Cardiac muscle cell (in vitro differentiated cells and primary cell): ENCODE data around the gene KLHL3. TPM values are rescaled to one million over a fixed set of nuclear protein-coding genes. Genes with fewer than 3 reads are reported as not detected.

Experiments
- DNase-seq, 2 donors: peaks; one replicate each; pipeline versions ENCODE4 v3.0.0 to v3.0.0-alpha.2; 2010 to 2017; ENCODE audit warnings: low read depth in 1 of 2, low spot score in 1 of 2
- H3K27ac ChIP-seq: fragments of 200-600 bp; sonication (generic); 2 replicates; pipeline ENCODE4 v1.5.1; 2016
- H3K27me3 ChIP-seq: fragments of 200-600 bp; sonication (generic); 2 replicates; pipeline ENCODE4 v1.6.0; 2016; ENCODE audit warnings: control low read depth
- H3K36me3 ChIP-seq: fragments of 200-600 bp; sonication (generic); 2 replicates; pipeline ENCODE4 v1.5.1; 2016; ENCODE audit warnings: control low read depth
- H3K4me1 ChIP-seq: fragments of 200-600 bp; sonication (generic); 2 replicates; pipeline ENCODE4 v1.8.1; 2017; ENCODE audit warnings: low read depth, mild to moderate bottlenecking, mixed run types
- H3K4me3 ChIP-seq: fragments of 200-600 bp; sonication (generic); 2 replicates; pipeline ENCODE4 v1.5.1; 2016; ENCODE audit warnings: mild to moderate bottlenecking
- H3K9me3 ChIP-seq: fragments of 200-600 bp; sonication (generic); 2 replicates; pipeline ENCODE4 v1.5.1; 2017; ENCODE audit warnings: low read depth, mild to moderate bottlenecking, control low read depth
- polyA plus RNA-seq: library from polyadenylated mRNA; unstranded; fragments of >200 nt; fragmentation: Nextera tagmentation; extraction: Ambion mirVana; gene quantifications from 2 replicates; pipeline ENCODE4 v1.2.1, GENCODE V29; 2016
- total RNA-seq: library from RNA; depleted of rRNA; stranded (reverse); fragments of >200 nt; gene quantifications from 2 replicates; pipeline ENCODE4 v1.2.3, GENCODE V29; 2016
- TF ChIP-seq, protein P1 (sequence below): IDR thresholded peaks from 2 replicates; pipeline ENCODE4 v1.5.1; 2012; ENCODE audit warnings: low read depth, mild to moderate bottlenecking, low read length

KLHL3 gene
- total and polyA plus RNA-seq, 2 experiments from 2014 or later: 11.4 to 16.8 TPM

DNA sequence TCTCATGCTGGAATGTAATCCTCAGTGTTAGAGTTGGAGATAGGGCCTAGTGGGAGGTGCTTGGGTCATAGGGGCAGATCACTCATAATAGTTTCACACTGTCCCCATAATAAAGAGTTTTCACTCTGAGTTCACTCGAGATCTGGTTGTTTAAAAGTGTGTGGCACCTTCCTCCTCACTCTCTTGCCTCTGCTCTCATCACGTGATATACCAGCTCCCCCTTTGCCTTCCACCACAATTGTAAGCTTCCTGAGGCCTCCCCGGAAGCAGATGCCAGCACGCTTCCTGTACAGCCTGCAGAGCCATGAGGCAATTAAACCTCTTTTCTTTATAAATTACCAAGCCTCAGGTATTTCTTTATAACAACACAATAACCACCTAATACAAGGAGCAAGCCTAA lies 3.8 kb upstream of the KLHL3 start:
- TF ChIP-seq, protein P1, sequence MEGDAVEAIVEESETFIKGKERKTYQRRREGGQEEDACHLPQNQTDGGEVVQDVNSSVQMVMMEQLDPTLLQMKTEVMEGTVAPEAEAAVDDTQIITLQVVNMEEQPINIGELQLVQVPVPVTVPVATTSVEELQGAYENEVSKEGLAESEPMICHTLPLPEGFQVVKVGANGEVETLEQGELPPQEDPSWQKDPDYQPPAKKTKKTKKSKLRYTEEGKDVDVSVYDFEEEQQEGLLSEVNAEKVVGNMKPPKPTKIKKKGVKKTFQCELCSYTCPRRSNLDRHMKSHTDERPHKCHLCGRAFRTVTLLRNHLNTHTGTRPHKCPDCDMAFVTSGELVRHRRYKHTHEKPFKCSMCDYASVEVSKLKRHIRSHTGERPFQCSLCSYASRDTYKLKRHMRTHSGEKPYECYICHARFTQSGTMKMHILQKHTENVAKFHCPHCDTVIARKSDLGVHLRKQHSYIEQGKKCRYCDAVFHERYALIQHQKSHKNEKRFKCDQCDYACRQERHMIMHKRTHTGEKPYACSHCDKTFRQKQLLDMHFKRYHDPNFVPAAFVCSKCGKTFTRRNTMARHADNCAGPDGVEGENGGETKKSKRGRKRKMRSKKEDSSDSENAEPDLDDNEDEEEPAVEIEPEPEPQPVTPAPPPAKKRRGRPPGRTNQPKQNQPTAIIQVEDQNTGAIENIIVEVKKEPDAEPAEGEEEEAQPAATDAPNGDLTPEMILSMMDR: no peak
- Histone ChIP-seq H3K27ac (no peak overlapping the region), H3K27me3 (no peaks in the 10 kb centered on the region), H3K4me1 (peaks cover 22% of the 10 kb centered on the region), H3K4me3 (no peak overlapping the region), H3K36me3 (no peaks in the 10 kb centered on the region), H3K9me3 (no peaks in the 10 kb centered on the region)
- DNase-seq: no peak

DNA sequence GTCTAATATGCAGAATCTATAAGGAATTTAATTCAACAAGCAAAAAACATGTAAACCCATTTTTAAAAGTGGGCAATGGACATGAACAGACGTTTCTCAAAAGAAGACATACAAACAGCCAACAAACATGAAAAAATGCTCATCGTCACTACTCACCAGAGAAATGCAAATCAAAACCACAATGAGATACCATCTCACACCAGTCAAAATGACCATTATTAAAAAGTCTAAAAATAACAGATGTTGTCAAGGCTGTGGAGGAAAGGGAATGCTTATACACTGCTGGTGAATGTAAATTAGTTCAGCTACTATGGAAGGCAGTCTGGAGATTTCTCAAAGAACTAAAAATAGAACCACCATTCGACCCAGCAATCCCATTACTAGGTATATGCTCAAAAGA lies 3.1 kb upstream of the KLHL3 start:
- H3K27ac ChIP-seq: no peak overlapping the region
- H3K36me3 ChIP-seq: no peaks in the 10 kb centered on the region
- H3K4me1 ChIP-seq: peaks cover 22% of the 10 kb centered on the region
- peak in 1 of 2 donors; percentile 33 for DNase-seq
- H3K27me3 ChIP-seq: no peaks in the 10 kb centered on the region
- TF ChIP-seq, protein P1: no peak
- no peak overlapping the region for H3K4me3 ChIP-seq
- H3K9me3 ChIP-seq: no peaks in the 10 kb centered on the region

DNA sequence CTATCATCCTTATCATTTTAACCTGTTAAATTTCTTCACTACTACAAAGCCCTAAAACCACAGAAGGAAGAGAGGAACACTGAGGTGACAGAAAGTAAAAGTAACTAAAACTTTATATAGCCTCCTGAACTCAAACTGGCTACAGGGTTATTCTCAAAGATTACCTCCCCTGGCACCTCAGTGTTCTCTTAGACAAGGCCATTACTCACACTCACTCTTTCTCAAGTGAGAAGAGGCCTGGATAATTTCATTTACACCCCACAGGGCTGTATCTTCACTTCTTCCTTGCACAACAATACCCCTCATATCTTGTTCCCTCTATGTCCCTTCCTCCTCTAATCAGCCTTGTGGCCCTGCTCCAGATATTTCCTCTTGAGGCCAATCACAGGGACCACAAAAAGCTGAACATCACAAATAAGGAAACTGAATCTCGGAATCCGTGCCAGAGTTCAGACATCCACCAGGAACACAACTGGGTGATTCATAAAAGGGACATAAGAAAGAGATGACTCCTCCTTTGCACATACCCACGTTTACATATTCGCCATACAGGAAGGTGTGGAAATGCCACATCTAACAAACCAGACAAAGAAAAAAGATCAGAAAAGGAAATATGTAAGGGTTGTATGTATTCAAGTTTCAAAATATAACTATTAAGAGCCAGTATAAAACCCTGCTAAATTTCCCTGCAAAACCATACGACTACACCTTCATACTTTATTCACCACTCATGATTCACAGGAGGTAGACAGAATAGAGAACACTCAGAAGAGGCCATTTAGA lies 1.7 kb upstream of the KLHL3 start:
- TF ChIP-seq, protein P1: no peak
- H3K36me3 ChIP-seq: no peaks in the 10 kb centered on the region
- peak overlapping the region; percentile 80 for H3K27ac ChIP-seq
- H3K27me3 ChIP-seq: no peaks in the 10 kb centered on the region
- peaks cover 19% of the 10 kb centered on the region for H3K4me1 ChIP-seq
- no peaks in the 10 kb centered on the region for H3K9me3 ChIP-seq
- H3K4me3 ChIP-seq: no peak overlapping the region
- peak; percentile 65 to 98 for DNase-seq

DNA sequence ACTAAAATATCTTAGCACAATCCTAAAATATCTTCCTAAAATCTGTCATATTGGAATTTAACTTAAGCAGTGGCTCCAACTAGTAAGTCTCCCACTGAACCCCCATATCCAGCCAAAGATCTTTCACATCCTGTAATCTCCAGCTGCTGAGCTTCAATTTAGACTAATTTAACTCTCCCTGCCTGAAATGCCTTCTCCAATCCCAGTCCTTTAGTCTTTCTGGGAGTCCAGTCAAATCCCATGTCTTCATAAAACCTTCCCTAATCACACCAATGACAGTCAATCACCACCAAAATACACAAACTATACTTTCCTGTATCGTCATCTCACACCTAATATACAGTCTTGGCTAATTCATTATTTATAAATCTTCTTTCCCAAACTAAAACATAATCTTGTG lies 607 bp upstream of the KLHL3 start:
- no peaks in the 10 kb centered on the region for H3K27me3 ChIP-seq
- H3K4me1 ChIP-seq: peaks cover 12% of the 10 kb centered on the region
- H3K4me3 ChIP-seq: no peak overlapping the region
- peak overlapping the region; percentile 80 for H3K27ac ChIP-seq
- H3K36me3 ChIP-seq: no peaks in the 10 kb centered on the region
- H3K9me3 ChIP-seq: no peaks in the 10 kb centered on the region
- no peak for DNase-seq
- TF ChIP-seq, protein P1: no peak

DNA sequence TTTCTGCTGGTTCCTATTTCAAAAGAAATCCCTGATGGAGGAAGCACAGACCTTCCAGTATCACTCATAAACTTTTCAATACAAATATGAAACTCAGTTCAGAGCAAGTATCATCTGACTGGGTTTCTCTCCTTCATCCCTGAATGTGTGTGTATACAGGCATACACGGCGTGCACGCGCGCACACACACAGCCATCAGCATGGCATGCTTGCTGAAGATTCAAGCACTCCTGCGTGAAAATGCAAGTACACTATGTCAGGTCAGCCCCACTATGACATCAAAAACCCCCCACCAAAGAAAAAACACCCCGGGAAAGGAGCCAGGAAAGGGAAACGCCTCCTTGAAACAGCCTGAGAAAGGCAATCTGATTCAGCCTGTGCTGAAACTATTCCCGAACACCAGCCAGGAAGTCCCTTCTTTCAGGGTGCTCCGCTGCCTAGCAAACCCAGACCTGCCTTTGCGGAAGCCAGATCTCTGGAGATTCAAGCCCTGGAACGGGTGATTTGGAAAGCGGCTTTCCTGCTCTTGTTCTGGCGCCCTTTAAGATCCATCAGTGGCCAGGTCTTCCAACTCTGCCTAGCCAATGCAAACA lies 831 bp downstream of the KLHL3 start:
- DNase-seq: peak; percentile 55 to 70
- Histone ChIP-seq H3K27ac (peak overlapping the region; percentile 80), H3K27me3 (no peaks in the 10 kb centered on the region), H3K36me3 (no peaks in the 10 kb centered on the region), H3K4me3 (peak overlapping the region; percentile 34), H3K9me3 (no peaks in the 10 kb centered on the region), H3K4me1 (peaks cover 12% of the 10 kb centered on the region)
- TF ChIP-seq, protein P1: no peak
